Neuron (in vitro differentiated cells): ENCODE data around the gene FSTL3.

Experiments used
- H2AFZ ChIP-seq: one replicate; pipeline ENCODE4 v1.6.1; 2013; ENCODE audit warnings: low read depth, mild to moderate bottlenecking, inconsistent platforms, low read length, moderate library complexity
- H3K27me3 ChIP-seq: one replicate; pipeline ENCODE4 v1.6.1; 2013; ENCODE audit warnings: low read length; ENCODE audit not compliant: insufficient read depth
- H3K36me3 ChIP-seq: one replicate; pipeline ENCODE4 v1.6.1; 2013; ENCODE audit warnings: low read length; ENCODE audit not compliant: insufficient read depth
- H3K4me1 ChIP-seq: one replicate; pipeline ENCODE4 v1.6.1; 2013; ENCODE audit warnings: low read length; ENCODE audit not compliant: insufficient read depth
- H3K4me3 ChIP-seq: 2 replicates; pipeline ENCODE4 v1.5.1; 2013; ENCODE audit warnings: mild to moderate bottlenecking, low read length, moderate library complexity
- H3K9me3 ChIP-seq: one replicate; pipeline ENCODE4 v1.6.1; 2013; ENCODE audit warnings: low read length

FSTL3 gene

DNA sequence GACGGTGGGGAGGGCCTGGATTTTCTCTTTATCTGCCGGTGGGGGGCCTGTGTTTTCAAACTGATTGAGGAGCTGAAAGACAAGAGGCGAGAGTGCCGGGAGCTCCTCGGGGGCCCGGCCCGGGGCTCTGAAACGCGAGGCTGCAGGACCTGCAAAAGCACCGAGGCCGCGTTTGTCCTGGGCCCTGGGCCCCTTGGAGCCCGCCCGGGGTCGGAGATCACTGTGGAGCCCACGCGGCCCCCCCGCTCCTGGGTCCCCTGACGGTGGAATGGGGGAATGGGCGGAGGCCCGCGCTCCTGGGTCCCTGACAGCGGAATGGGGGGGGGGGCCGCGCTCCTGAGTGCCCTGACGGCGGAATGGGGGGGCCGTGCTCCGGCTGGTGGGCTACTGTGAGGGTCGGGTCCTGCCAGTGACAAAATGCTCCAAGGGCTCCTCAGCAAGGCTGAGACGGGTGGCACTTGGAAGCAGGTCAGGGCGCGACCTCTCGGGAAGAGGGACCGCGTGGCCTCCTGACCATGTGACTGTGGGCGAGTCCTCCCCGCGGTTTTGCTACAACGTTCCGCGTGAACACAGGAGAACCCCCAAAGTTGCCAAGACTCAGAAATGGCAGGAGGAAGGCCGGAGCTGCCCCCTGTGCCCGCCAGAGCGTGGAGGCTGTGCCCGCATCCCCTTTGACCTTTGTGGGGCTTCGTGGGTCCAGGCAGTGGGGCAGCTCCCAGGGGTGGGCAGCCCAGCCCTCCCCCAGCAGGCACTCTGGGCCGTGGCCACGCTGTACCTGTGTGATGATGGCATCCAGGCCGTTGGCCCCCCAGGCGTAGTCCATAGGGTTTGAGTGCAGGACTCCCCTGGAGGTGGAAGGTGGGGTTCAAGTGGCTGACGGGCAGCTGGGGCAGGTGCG is 27.0 kb upstream of the FSTL3 start:
- Histone ChIP-seq H3K4me1 (no peaks in the 10 kb centered on the region), H3K36me3 (peaks cover 53% of the 10 kb centered on the region), H3K9me3 (no peaks in the 10 kb centered on the region), H3K27me3 (no peaks in the 10 kb centered on the region), H3K4me3 (no peak overlapping the region), H2AFZ (no peak overlapping the region)

DNA sequence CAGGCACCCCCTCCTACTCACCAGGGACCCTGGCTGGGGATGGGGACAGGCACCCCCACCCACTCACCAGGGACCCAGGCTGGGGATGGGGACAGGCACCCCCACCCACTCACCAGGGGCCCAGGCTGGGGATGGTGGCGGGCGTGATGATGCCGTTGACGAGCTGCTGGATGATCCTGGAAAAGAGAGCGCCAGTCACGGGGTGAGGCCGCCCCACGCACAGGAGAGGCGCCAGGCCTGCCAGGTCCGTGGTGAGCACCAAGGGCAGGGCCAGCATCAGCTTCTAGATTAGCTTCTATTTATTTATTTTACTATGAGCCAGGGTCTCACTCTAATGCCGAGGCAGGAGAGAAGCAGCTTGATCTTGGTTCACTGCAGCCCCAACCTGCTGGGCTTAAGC is 26.1 kb upstream of the FSTL3 start:
- H3K4me3 ChIP-seq, result no peak overlapping the region
- H3K36me3 ChIP-seq, result peaks cover 58% of the 10 kb centered on the region
- H3K9me3 ChIP-seq, result no peaks in the 10 kb centered on the region
- H3K27me3 ChIP-seq, result no peaks in the 10 kb centered on the region
- H3K4me1 ChIP-seq, result no peaks in the 10 kb centered on the region
- no peak overlapping the region for H2AFZ ChIP-seq

DNA sequence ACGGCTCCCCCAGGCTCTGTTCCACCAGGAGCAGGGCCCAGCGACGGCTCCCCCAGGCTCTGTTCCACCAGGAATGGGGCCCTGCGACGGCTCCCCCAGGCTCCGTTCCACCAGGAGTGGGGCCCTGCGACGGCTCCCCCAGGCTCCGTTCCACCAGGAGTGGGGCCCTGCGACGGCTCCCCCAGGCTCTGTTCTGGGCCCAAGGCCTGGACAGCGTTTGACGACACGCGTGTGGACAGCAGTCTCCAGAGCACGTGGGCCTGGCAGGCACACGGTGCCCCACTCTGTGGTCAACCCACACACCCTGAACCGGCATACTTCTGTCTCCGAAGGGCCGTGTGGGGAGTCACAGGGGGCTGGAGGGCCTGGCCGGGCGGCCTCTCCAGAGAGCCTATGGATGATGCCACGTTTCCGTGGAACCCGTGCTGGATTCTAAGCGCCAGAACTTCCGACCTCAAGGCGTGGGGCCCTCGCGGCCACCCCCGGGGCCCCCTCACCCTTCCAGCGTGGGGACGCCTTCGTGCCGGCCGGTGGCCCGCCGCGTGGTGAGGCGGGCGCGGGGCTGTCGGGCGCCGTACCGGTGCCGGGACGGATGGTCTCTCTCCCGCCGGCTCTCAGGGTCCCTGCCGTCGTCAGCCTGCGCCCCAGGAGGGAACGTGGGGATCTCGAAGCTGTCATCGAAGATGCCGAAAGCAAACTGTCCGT is 24.9 kb upstream of the FSTL3 start:
- Histone ChIP-seq H3K36me3 (peaks cover 53% of the 10 kb centered on the region), H3K4me1 (no peaks in the 10 kb centered on the region), H3K9me3 (no peaks in the 10 kb centered on the region), H3K4me3 (no peak overlapping the region), H3K27me3 (no peaks in the 10 kb centered on the region), H2AFZ (no peak overlapping the region)

DNA sequence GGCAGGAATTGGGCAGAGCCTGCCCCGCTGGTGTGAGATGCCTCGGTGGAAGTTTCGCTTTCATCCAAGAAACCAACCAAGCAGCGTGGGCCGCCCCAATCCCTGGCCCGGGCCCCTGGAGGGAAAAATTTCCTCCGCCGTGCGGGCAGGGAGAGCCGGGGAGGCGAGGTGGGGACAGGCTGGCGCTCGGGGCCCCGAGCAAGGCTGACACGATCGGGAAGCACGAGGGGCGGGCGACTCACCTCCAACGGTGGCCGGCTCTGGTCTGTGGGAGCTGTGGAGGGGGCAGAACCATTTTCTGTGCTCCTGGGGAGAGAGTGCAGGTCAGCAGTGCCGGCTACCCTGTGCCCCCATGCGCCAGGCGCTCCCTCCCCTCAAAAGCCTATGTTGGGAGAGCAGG is 24.2 kb upstream of the FSTL3 start:
- Histone ChIP-seq H3K27me3 (no peaks in the 10 kb centered on the region), H3K9me3 (no peaks in the 10 kb centered on the region), H3K4me3 (no peak overlapping the region), H2AFZ (no peak overlapping the region), H3K4me1 (no peaks in the 10 kb centered on the region), H3K36me3 (peaks cover 49% of the 10 kb centered on the region)

DNA sequence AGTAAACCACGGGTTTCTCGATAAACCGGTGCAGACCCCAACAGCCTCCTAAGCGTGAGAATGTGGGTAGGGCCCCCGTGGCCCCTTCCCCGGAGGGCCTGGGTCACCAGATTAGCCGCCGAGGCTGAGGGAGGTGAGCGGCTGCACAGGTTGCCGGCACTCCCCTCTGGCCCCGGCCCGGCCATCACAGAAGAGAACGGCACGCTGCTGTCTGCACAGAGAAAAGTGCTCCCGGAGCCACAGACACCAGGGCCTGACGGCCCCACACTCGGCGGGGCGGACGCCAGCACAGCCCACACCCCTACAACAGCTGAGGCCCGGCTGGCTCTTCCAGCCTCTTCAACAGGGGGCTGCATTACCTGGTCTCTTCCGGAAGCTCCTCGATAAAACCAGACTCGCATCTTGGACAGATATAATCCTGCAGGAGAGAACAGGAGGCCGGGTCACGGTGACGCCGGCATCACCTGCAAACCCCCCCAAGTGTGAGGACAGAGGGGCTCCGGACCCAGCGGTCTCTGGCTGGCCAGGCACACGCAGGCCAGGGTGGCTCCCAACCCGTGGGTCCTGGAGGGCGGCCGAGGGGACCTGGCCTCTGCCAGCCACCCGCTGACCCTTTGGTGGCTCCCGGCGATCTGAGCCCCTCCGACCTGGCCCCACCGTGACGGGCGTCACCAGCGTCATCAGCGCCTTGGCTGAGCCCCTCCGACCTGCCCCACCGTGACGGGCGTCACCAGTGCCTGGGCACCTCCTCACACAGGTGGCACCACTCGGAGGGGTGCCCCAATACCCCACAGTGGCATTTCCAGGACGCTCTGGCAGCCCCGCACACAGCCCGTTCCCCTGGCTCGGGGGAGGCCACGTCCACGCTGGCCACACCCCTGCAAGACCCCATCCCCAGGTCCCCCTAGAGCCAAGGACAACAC is 23.5 kb upstream of the FSTL3 start:
- H3K36me3 ChIP-seq, result peaks cover 46% of the 10 kb centered on the region

DNA sequence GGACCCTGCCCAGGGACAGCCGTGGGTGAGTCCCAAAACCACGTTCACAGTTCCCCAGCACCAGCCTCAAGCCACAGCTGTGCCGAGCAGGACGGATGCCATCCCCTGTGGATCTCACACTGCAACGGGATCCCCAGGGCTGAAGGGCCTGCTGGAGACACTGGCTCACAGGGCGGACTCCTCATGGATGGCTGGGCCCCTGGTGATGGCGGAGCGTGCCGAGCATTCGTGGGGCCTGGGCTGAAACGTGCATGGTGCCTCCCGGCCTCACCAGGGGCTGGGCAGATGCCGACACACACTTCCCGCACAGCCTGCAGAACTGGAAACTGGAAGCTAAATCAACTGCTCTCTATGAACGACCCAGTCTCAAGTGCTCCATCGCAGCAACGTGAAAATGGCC is 22.8 kb upstream of the FSTL3 start:
- H3K4me3 ChIP-seq, result no peak overlapping the region
- peaks cover 42% of the 10 kb centered on the region for H3K36me3 ChIP-seq
- no peak overlapping the region for H2AFZ ChIP-seq
- H3K9me3 ChIP-seq, result no peaks in the 10 kb centered on the region
- peaks cover 8% of the 10 kb centered on the region for H3K4me1 ChIP-seq
- no peaks in the 10 kb centered on the region for H3K27me3 ChIP-seq

More for the DNA sequence above, 23.5 kb upstream of the FSTL3 start:
- Histone ChIP-seq H3K4me3 (no peak overlapping the region), H3K4me1 (peaks cover 2% of the 10 kb centered on the region), H2AFZ (no peak overlapping the region), H3K9me3 (no peaks in the 10 kb centered on the region), H3K27me3 (no peaks in the 10 kb centered on the region)

DNA sequence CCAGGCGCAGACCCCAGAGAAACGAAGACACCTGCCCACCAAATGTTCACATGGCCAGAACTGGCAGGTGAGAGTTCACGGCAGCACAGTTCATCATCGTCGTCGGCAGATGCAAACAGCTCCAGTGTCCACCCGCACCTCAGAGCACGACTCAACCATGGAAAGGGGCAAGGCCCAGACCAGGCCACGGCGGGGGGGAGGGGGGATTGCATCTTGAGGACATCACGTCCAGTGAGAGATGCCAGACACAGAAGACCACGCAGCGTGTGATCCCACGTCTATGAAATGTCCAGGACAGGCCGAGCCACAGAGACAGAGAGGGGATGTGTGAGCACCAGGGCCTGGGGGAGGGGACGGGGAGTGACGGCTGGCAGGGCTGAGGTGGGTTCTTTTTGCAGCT is 20.5 kb upstream of the FSTL3 start:
- Histone ChIP-seq H3K4me3 (no peak overlapping the region), H3K36me3 (peaks cover 38% of the 10 kb centered on the region), H2AFZ (no peak overlapping the region), H3K9me3 (no peaks in the 10 kb centered on the region), H3K4me1 (peaks cover 19% of the 10 kb centered on the region), H3K27me3 (no peaks in the 10 kb centered on the region)

DNA sequence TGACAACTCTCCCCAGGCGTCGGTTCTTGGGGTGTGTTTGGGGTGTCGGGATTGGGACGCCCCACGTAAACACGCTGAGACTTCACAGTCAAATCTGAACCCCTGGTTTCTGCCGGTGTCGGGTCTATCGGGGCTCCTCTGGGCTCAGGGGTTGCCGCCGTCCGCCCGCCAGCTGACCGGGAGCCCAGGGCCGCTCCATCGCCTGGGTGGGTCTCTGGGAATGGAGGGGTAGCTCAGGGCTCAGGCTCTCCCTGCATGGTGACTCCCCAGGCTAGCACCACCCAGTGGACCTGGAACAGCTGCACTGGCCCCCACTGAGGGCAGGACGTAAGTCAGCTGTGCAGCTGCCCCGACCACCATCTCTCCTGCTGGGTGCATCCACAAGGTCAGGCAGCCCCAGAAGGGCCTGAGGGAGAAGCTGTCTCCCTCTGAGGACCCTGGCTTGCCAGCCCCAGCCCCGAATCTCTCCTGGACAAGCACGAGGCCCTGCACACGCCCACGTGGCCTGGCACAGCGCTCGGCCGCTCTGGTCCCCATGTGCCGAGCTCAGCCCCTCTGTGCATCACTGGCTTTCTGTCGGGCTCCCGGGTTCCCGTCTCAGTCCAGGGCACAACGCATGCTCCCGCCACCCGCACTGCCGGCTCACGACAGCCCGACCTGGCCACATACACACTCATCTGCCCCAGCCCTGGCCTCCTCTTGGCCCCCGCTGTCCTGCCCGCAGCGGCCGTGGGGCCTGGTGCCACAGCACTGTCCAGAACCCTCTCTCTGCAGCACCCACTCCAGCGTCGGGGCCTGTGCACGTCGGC is 19.2 kb upstream of the FSTL3 start:
- Histone ChIP-seq H2AFZ (no peak overlapping the region), H3K9me3 (no peaks in the 10 kb centered on the region), H3K36me3 (peaks cover 28% of the 10 kb centered on the region), H3K4me1 (peaks cover 32% of the 10 kb centered on the region), H3K4me3 (no peak overlapping the region), H3K27me3 (no peaks in the 10 kb centered on the region)

DNA sequence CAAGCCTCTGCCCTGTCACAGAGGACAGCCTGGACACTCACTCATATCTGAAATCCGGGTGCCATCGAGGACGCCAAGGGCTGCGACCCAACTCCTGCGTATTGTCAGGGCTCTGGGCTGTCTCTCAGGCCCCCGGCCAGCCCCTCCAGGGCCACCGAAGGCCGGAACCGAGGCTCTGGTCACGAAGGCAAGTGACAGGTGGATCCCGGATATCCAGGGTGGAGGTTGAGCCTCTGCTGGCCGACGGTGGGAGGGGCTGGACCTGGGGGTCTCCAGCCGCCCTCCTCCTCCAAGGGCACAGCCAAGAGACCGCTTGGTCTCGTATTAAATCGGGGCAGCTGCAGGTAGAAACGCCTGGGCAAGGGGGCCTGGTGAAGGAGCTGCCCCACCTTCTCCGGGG is 18.6 kb upstream of the FSTL3 start:
- H3K4me3 ChIP-seq, result no peak overlapping the region
- H2AFZ ChIP-seq, result no peak overlapping the region
- peaks cover 24% of the 10 kb centered on the region for H3K36me3 ChIP-seq
- H3K4me1 ChIP-seq, result peaks cover 34% of the 10 kb centered on the region
- H3K9me3 ChIP-seq, result no peaks in the 10 kb centered on the region
- H3K27me3 ChIP-seq, result no peaks in the 10 kb centered on the region

DNA sequence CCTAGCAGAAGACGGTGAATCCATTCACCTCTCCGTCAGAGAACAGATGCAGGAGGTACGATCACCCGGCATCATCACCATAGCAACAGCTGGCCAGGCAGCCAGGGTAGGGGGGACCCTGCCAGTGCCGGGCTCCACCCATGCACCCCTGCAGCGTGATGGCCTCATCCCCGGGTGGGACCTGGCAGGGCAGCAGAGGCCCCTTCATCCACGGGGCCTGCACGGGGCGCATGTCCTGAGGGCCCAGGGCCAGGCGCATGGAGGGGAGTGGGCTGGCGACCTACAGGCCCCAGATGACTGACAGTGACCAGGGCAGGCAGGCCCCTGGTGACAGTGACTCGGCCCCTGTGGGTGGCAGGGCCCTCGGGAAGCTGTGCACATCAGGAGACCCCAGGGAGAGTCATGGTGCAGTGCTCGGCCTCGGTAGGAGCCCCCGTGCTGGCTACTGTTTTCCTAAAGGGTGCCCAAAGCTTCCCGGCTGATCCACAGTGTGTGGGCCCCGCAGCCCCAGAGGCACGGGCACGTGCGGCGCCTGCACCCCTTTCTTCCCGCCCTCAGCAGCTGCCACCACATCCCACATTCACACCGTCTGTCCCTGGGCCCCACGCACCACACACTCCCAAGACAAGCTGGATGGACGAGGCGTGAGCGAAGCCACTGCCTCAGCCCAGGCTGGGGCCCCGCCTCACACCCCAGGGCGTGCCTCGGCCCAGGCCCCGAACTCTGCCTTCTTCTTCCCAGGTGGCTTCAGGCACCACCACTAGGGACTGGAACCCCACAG is 17.9 kb upstream of the FSTL3 start:
- Histone ChIP-seq H3K4me3 (no peak overlapping the region), H3K36me3 (peaks cover 24% of the 10 kb centered on the region), H3K27me3 (no peaks in the 10 kb centered on the region), H3K4me1 (peaks cover 34% of the 10 kb centered on the region), H2AFZ (no peak overlapping the region), H3K9me3 (no peaks in the 10 kb centered on the region)

DNA sequence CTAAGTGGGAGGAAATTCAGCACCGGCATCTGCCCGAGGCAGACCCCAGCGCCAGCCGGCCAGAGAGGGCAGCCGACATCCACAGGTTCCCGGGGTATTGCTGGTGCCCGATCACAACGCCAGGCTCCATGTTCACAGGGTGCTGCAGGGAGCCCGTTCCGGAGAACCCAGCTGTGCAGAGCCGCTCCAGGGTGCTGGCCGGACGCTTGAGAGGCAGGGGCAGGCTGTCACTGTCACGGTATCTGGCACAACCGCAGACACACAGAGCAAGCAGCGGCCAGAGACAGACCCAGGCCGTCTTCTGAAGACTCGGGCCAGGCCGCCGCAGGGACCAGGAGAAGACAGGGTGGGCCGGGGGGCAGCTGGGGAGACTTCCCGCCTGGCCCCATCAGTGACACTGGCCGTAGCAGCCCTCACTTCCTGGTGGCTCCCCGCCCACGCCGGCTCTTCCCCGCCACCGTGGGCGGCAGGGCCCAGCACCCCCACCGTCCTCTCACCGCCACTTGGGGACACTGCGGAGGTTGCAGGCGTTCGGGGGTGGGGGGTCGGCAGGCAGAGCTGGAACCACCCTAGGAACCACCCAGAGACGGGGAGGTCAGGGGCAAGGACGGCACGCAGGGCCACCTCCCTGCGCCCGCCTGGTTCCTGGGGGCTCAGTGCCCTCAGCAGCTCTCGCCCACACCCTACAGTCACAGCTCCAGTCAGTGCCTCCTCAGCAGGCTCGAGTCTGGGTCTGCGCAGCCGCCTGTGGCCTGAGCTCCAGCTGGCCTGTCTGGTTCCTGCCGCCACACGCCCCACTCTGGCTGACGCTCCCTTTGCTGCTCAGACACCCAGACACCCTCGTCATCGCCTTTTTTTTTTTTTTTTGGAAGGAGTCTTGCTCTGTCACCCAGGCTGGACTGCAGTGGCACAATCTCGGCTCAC is 17.0 kb upstream of the FSTL3 start:
- Histone ChIP-seq H2AFZ (no peak overlapping the region), H3K9me3 (no peaks in the 10 kb centered on the region), H3K4me3 (no peak overlapping the region), H3K27me3 (no peaks in the 10 kb centered on the region), H3K4me1 (peaks cover 34% of the 10 kb centered on the region), H3K36me3 (peaks cover 17% of the 10 kb centered on the region)
